ENCODE measurements around the gene SNX20.

Gene SNX20

DNA sequence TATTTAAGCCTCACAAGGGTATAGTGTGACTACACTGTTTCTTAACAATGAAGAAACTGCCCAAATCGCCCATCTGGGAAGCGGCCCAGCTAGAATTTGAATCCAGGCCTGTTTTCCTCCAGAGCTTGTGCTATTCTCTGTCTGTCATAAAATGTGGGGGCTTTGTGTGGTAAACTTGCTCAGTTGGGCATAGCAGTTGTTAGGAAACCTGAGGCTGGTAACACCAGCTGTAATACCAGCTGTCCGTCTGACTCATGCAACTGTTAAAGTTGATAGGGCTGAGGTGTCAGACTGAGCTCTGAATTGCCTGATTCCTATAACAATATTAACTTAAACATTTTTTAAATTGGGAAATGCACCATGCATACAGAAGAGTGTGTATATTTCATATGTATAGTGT lies 21.6 kb upstream of the SNX20 start:
- no peak overlapping the region for H3K27ac ChIP-seq
- no peak for TF ChIP-seq ZFX (IDR thresholded peaks at IDR 0.05; ENCODE audit: borderline replicate concordance)
- TF ChIP-seq, protein P1, sequence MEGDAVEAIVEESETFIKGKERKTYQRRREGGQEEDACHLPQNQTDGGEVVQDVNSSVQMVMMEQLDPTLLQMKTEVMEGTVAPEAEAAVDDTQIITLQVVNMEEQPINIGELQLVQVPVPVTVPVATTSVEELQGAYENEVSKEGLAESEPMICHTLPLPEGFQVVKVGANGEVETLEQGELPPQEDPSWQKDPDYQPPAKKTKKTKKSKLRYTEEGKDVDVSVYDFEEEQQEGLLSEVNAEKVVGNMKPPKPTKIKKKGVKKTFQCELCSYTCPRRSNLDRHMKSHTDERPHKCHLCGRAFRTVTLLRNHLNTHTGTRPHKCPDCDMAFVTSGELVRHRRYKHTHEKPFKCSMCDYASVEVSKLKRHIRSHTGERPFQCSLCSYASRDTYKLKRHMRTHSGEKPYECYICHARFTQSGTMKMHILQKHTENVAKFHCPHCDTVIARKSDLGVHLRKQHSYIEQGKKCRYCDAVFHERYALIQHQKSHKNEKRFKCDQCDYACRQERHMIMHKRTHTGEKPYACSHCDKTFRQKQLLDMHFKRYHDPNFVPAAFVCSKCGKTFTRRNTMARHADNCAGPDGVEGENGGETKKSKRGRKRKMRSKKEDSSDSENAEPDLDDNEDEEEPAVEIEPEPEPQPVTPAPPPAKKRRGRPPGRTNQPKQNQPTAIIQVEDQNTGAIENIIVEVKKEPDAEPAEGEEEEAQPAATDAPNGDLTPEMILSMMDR (IDR thresholded peaks at IDR 0.05), result no peak

DNA sequence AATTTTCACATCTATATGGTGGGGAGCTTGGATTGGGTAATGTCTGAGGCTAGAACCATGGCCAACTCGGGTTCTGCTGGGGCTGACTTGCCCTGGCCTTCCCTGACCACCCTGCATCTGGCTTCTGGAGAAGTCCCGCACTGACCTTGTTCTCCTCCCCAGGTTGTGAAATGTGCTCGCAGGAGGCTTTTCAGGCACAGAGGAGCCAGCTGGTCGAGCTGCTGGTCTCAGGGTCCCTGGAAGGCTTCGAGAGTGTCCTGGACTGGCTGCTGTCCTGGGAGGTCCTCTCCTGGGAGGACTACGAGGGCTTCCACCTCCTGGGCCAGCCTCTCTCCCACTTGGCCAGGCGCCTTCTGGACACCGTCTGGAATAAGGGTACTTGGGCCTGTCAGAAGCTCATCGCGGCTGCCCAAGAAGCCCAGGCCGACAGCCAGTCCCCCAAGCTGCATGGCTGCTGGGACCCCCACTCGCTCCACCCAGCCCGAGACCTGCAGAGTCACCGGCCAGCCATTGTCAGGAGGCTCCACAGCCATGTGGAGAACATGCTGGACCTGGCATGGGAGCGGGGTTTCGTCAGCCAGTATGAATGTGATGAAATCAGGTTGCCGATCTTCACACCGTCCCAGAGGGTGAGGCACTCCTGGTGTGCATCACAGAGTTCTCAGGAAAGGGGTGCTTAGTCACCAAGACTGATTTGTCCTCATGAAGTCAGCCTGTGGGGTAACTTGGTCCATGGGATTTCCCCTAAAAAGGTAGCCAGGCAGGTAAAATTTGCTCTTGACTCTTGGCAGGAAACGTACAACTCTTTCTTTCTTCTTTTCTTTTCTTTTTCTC lies 18.4 kb upstream of the SNX20 start:
- TF ChIP-seq, protein P1 (IDR thresholded peaks at IDR 0.05), result no peak
- TF ChIP-seq ZFX (IDR thresholded peaks at IDR 0.05; ENCODE audit: borderline replicate concordance), result no peak
- H3K27ac ChIP-seq, result no peak overlapping the region

DNA sequence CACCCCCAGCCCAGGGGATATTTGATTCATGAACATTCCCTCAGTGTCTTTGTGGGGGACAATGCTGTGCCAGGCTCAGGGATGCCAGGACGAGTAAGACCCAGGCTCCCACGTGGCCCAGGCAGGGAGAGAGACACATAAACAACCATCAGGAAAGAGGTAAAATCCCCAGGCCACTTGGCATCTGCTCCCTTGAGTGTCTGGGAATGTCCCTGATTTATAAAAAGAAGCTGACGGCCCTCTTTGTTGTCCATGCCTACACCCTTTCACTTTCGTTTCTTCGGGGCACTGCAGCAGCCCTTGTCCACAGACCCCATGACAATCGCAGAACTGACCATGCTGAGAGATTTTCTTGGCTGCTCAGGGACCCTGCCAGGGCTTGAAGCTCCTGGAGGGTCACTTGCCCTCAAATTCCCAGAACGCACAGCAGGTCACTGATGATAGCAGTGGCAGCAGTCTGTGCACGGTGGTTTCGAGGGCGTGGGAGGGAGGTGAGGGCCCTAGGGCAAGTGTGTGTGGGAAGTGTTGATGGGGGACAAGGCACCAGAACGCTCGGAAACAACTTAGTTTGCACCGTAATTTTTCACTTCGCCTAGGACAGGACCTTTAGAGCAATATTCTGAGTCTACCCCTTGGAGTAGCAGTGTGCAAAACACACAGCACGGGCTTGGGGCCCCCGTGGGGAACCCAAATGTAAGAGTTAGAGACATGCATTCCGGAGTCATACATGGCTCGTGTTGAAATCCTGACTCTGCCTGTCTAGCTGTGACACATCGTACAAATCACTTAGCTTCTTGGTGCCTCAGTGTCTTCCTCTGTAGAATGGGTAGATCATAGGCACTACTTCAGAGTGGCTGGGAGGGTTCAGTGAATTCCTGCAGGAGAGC lies 17.0 kb upstream of the SNX20 start:
- no peak for TF ChIP-seq ZFX (IDR thresholded peaks at IDR 0.05; ENCODE audit: borderline replicate concordance)
- TF ChIP-seq, protein P1 (IDR thresholded peaks at IDR 0.05), result no peak

DNA sequence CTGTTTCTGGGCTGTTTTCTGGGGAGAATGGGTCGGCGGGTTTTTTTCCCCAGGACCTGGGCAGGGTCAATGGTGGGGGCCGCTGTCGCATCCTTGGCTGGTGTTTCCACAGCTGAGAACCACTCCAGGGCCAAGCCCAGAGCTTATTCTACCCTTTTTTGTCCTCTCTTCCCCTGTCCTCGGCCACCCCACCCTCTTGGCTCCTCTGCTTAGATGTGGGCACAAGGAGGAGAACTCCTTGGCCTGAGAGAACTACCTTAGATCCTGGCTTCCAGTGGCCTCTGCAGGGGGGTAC lies 16.3 kb upstream of the SNX20 start:
- TF ChIP-seq ZFX (IDR thresholded peaks at IDR 0.05; ENCODE audit: borderline replicate concordance), result no peak
- TF ChIP-seq, protein P1 (IDR thresholded peaks at IDR 0.05), result no peak
- H3K27ac ChIP-seq, result no peak overlapping the region

More for the DNA sequence above, 17.0 kb upstream of the SNX20 start:
- no peak overlapping the region for H3K27ac ChIP-seq

DNA sequence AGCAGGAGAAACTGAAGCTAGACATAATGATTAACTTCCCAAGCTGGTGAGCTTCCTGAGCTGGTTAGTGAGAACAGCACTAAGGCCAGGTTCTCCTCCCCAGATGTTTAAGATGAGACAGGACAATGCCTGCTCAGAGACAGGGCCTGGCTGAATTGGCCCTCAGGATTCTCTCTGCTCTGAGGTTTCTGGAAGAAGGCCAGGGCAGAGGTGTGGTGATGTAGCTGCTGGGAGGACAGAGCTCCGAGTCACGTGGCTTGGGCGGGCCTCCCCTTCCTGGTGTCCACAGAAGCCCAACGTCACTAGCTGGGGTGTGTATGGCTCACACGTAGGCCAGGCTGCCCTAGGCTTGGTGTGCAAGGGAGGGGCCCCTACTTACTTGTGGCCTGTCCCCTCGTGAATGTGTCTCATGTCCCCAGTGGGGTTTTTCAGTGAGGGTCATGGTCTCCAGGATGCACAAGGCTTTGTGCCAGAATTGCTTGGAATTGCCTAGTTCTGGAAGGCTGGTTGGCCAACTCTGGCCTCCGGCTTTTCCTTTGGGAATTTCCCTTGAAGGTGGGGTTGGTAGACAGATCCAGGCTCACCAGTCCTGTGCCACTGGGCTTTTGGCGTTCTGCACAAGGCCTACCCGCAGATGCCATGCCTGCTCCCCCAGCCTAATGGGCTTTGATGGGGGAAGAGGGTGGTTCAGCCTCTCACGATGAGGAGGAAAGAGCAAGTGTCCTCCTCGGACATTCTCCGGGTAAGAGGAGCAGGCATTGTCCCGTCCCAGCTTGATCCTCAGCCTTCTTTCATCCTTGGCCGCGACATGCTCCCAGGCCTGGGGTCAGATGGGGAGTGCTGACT lies 15.7 kb upstream of the SNX20 start:
- no peak overlapping the region for H3K27ac ChIP-seq
- TF ChIP-seq ZFX (IDR thresholded peaks at IDR 0.05; ENCODE audit: borderline replicate concordance), result no peak
- TF ChIP-seq, protein P1 (IDR thresholded peaks at IDR 0.05), result no peak

DNA sequence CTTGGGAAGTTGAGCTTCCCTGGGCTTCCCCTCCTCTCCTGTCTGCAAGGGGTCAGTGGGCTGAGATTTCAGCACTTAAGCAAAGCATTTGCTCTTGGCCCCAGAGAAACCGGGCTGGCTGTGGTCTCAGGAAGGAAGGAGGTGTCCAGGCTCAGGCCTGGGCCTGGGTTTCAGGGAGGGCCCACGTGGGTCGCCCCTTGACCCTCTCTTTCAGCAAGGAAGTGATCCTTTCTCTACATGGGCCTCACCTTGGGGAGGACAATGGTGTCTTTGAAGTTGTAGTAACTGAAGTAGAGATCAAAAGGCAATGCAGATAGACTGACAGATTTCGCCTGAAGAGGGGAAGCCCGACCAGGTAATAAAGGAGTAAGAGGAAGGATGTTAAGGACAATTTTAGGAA lies 15.0 kb upstream of the SNX20 start:
- H3K27ac ChIP-seq, result no peak overlapping the region
- no peak for TF ChIP-seq ZFX (IDR thresholded peaks at IDR 0.05; ENCODE audit: borderline replicate concordance)
- TF ChIP-seq, protein P1 (IDR thresholded peaks at IDR 0.05), result no peak

Data from 22Rv1 (cell line).